NCI-H226 (cell line): ENCODE results near the gene LPP.

Source experiments
- DNase-seq: peaks from one replicate; pipeline ENCODE4 v3.0.0-alpha.2; 2015

Gene LPP

DNA sequence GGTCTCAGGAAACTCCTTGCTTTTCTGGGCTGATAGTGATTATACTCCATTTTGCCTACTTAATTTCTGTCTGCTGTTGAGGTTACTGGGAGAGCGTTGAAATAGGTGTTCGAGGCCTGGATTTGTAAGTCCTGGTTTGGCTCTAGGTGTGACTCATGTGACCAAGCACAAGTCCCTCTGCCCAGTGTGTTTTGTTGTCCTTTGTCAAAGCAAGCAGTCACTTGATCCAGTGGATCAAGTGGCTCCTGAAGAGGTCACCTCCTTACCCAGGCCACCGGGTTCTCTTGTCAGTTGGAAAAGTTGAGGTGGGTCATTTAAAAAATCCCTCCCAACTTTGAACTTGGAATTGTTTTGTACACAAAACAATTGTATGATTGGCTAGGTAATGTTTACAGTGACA lies 70.0 kb downstream of the LPP start:
- DNase-seq: no peak

DNA sequence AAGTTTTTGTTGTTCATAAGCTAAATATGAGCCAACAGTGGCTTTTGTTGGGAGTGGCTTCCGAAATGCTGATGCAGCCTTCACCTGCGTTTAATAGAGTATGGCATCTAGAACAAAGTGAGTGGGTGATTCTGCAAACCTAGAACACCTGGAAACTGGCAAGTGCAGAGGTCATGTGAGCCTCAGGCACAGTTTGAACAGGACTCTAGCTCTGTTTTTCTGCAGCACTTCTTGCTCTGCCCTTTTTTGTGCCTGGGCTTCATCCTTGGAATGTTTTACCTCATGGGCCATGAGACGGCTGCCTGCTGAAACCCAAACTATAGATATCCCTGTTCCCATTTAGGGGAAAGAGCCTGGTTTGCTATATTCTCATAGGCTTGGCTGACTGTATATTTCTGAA lies 73.5 kb downstream of the LPP start:
- no peak for DNase-seq

DNA sequence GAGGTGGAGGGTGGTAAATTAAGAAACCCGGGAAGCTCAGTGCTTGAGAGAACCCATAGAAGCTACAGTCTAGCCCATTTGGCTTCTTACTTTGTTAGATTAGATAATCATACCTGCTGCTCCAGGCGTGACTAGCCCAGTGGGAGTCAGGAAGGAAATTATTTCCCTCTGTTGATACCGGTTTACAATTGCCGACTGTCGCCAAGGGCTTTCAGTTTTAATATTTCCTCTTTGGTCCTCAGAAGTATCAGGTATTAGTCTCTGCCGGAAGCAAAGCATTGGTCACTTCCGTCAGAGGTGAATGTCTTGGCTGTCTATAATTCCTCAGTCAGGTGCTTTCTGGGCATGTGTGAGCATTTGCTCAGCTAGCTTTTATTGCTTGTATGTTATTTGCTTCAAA lies 75.2 kb downstream of the LPP start:
- no peak for DNase-seq

DNA sequence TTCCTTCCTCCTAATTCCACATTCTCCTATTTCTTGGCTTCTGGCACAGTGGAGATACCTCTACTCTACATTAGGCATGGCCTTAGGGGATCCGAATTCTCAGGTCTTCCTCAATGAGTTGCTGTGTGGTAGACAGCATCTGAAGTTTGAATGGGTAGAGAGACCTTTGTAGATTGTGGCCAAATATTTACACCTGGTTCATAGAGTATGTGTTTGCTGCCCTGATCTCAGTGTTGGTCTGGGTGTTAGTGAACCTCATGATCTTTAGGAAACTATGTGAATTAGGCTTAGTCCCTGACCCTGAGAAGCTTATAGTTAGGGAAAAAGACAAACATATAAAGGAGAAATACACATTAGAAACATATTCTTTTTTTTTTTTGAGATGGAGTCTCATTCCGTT lies 75.8 kb downstream of the LPP start:
- DNase-seq: no peak

DNA sequence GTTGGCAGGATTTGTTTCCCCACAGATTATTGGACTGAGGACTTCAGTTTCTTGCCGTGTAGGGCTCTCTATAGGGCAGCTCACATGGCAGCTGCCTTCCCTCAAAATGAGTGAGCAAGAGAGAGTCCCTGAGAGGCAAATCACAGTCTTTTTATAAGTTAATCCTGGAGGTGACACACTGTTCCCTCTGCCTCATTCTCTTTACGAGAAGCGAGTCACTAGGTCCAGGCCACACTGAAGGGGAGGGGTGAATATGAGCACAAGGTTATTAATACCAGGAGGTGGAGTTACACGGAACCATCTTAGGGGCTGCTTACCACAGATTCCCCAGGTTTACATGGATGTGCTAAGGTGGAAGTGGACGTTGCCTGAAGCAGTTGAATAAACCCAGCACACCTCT lies 77.0 kb downstream of the LPP start:
- DNase-seq: no peak

DNA sequence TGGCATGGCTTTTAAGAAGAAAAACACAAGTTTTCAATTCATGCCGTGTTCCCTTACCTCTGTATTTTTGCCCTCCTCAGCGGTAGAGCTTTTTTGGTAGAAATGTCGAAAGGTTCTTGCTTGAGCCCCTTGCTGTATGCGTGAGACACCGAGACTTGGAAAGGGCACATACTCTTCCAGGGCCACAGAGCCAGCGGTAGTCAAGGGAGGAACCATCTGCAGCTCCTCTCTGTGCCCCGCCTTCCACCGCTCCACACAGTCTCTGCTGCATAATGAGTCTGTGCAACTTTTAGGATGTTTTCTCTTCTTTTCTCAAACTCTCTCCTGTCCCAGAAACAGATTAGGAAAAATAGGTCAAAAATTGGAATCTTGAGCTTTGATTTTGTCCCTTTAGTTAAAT lies 77.5 kb downstream of the LPP start:
- no peak for DNase-seq

DNA sequence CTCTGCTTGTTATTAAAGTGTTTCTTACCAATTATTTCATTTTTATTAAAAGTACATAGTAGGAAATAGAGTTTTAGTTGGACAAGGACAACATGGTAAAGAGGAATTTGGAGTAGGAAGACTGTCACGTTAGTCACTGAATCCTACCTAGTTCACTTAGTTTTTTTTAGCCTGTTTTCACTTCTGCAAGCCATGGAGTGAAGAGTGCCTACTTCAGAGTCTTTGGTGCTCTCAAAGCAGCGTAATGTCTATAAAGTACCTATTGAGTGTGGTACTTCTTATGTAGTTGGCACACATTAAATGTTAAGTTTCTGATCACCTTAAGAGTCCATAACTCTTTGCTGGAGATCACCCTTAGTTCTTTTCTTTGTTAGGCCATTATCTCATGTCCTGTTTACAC lies 78.7 kb downstream of the LPP start:
- DNase-seq: no peak

DNA sequence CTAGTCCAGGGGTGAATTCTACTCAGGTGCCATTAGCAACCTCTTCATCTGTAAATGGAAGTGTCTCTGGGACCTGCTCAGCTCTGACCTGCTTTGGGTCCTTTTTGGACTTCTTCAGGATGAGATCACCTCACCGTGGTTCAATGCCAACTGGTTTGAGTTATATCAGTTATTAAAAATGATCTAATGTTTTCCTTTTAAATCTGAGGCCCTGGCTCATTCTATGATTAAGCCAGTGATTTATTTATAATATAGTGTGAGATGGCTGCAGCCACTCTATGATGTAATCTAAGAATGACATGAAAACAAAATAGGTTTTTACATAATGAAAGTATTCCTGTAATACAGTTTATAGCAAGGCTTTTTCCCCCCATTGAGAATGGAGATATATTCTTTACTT lies 79.4 kb downstream of the LPP start:
- DNase-seq: peak; percentile 3

DNA sequence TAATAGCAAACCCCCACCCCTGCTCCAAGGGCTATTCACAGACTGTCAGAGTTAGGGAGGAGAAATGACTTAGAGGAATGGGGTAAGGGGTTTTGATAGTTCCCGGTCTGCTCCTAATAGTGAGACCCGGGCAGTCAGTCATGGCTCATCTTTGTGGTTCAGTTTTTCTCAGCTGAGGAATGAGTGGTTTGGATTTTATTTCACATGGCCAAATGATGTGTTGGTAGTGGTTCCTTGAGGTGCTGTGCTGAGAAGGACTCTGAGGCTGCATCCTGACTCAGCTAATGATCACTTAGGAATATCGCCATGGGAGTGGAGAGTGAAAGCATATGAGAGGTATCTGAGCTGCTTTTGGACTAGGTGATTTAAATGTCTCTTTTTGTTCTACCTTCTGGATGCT lies 80.2 kb downstream of the LPP start:
- DNase-seq: no peak

DNA sequence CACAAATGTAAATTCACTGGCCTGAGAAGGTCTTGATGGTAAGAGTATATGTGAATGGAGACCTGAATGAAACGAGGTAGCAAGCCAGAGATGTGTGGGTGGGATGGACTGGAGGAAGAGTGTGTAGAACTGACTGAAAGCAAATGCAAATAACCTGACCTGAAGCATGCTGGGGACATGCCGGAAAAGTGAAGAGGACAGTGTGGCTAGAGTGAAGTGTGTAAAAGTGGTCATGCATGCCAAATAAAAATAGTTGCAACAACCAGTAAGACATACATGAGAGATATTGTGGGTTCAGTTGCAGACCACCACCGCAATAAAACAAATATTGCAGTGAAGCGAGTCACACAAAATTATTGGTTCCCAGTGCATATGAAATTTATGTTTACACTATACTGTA lies 82.3 kb downstream of the LPP start:
- DNase-seq: no peak

DNA sequence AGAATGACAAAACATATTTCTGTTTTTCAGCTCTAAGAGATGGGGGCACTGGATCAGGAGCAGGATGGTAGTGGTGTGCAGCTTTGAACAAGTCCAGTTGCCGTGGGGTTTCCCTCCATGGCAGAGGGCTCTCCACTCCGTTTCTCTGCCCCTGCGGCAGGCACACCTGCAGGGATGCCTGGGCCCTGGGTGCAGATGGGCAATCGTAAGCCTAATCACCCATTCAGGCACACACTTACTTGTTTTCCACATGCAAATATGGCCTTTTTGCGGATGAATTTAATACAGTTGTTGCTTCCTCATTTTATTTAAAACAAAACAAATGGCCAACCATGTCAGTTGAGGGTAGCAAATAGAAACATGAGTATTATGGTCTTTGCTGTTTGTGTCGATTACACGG lies 85.1 kb downstream of the LPP start:
- no peak for DNase-seq

DNA sequence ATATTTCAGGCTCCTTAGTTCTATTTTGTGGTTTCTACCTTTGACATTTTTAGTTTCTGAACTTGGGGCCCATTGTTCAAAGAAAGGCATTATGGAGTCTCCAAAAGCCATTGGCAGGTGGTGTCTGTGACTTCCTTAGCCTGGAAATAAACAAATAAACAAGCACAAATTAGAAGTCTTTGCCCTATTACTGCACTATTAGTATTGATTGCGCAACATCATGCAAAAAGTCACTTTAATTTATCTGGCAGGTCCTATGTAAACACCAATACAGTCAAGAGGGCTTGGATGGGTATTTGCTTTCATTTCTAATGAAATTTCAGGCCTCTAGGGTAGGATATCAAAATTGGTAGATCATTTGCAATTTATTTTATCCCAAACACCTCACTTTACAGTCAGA lies 85.6 kb downstream of the LPP start:
- DNase-seq: no peak

DNA sequence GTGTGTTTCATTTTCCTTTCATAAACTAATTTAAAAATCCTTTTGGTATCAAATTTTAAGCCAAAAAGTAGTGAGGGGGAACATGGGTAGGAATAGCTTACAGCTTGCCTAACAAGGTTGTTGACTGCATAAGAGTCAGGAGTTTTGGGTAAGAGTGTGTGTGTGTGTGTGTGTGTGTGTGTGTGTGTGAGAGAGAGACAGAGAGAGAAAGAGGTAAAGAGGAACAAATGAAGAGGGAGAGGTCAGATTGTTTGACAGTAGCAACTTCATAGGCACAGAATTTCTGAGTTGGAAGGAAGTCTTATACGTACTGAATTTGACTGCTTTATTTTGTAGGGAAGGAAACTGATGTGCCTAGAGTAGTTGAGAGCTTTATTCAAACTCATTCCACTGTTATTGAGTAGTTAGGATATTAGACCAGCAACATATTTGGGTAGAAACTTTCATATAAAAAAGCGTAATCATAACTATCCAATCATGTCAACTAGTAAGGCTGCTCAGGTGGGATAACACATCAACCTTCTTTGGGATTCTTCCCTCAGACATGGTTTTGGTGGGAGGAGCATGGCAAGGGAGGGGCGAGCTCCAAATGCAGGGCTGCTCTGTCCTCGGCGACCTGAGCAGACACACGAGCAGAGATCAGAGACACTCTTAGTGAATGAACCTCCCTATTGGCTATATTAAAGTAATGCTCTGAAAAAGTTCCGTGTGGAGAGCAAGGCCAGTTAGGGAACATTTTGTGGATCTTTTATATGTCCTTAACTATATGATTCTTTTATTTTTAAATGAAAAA lies 86.4 kb downstream of the LPP start:
- DNase-seq: no peak

DNA sequence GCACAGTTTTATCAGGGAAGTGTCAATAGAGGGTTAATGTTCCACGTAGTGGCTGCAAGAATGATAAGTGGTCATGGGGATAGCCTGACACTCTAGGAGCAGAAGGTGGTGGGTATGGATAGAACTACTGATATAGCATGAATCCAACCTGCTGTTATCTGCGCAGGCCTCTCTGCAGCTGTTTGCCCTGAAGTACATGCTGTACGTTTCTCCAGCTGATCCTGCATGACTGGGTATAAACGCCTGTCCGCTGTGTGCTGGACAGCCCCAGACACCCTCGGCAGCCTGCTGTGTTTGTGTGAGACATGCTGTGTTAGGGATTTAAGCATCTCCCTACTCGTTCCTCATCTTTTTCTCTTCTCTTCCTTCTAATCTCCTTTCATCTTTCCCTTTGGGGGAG lies 87.1 kb downstream of the LPP start:
- no peak for DNase-seq

DNA sequence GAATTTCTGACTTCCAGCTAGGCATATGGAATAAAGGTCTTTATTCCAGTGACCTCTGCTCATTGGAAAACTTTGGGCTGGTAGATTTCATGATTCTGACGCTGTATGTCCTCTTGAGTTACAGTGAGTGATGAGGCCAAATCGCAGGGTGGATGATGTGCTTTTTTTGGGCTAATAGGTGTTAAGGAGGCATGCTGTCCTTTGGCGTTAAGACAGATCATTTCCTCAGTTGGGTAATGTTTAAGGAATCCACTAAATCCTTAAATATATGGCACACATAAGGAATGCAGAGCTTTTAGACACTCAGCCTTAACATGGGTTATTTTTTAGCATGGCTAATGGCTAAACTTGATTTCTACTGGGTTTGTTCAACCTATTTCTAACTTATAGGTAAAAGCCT lies 87.9 kb downstream of the LPP start:
- DNase-seq: no peak

DNA sequence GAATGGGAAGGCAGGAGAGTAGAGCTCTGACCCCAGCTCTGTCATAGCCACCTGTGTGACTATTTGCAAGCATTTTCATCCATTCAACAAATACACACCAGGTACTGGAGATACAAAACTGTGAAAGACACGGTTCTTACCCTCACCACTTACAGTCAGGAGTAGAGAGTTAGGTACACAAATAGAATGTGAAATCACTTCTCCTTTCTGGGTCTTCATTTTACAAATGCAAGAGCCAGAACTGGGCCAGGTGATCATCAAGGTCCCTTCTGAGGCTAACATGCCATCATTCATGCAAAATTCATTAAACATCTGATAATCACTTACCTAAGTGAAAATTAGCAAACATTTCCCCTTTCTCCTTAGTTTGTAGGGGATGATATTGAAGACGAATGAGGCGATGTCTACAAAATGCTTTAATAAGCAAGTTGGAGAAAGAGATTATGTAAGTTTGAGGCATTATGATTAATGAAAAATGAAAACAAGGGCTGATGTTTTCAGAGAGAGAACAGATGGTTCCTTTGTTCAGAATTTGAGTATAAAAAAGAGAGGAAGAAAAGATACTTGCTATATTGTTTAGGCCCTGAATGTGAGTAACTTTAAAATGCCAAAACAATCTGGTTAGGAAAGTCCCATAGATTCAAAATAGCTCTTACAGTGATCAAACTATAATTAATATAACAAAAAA lies 88.6 kb downstream of the LPP start:
- DNase-seq: no peak

DNA sequence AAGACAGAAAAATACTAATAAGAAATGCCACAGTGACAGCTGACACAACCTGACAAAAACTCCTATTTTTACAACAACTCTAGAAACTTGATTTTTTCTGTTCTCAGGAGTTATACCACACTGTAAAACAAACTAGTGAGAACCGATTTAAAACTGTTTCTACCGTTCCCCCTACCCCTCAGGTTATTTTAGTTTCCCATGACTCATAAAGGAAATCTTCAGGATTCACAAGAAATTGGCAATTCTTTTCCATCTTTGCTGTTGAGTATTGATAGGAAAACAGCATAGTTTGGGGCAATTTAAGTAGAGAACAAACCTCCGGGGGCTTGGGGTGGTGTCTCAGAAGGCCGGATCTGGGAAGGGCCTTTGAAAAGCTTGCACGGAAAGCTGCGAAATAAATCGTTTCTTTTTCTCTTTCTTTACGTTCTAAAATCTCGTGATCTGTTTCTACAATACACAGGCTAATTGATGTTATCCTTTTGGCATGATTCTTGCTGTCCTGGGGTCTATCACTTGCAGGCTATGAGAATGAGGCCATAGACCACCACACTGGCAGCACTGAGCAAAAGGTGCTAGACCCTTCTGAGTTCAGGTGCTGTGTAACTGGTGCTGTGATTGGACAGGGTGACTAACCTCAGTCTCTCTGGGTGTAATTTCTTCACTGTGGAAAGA lies 89.3 kb downstream of the LPP start:
- DNase-seq: no peak

DNA sequence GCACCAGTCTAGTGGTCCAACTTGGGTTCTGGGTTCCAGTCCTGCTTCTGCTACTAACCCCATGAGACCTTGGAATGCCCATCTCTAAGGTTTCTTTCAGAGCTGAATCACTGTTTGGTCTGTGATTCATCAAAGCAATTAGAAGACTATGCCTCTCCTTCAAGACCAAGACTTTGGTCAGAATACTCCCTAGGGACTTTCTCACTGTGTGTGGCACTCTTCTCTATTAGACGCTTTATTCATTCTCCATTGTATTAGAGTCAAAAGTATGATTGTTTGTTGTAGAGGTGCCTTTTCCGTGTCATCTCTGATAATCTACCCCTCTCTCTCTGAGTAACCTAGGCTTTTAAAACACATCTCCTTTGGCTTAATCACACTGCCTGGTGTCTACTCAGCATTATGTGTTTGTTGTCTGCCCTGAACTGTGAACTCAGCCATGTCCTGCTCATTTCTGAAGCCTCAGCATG lies 90.5 kb downstream of the LPP start:
- DNase-seq: peak; percentile 20

DNA sequence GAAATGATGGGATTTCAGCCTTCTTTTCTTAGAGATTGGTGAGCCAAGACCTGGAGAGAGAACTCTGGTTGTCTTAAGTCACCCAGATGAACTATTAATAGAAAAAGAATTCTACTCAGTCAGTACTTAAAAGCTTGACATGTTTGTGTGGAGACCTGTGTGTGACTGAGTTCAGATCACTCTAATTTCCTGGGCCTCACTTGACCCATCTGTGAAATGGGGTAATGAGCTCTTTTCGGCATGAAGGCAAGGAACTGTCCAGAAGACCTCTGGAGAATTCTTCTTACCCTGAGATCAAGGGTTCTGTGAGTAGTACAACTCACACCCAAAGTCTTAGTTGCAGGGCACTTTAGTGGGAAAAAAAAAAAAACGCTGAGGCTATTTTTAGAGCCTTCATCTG lies 92.9 kb downstream of the LPP start:
- DNase-seq: no peak

DNA sequence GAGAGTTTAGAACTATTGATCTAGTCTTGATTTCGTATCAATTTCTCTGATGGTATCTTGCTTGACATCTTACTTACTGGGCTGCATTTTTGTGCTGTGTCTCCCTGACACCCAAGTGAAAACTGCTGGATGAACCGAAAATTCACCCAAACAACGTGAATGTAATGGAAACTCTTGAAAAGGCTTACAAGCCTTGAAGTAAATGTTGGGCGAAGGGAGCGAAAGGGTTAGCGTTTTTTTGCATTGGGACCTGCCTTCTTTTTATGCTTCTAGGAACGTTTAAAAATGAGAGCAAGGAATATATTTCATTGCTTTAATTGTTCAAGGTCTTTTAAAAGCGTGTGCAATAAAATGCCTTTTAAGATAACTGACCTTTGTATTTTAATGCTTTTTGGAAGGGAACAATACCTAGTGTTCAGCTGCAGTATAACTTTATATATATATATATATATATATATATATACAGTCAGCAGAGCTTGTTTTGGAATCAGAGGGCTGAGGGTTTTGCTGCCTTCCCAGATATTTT lies 94.1 kb downstream of the LPP start:
- no peak for DNase-seq

DNA sequence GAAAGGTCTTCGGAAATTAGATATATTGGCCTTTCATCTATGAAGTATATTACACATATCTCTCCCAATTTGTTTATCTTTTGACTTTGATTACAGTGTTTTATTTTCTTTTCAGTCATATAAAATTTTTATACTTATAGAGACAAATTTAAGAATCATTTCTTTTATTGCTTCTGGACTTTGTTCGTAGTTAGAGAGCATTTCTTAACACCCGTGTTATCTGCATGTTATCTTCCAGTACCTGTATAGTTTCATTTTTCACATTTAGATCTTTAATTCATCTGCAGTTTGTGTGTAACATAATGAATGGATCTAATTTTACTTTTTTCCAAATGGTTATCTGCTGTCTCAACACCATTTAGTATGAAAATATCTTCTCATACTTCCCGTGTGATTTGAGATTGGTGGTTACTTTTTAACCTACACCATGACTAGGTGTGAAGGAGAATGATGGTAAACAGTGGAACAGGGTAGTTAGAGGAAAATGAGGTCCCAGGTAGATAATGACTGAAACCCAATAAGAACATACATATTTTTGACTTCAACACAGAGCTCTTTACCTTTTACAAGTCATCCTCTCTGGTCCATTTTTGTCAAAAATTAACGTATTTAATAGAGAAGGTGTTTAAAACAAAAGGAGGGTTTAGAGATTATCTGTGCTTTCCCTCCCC lies 99.3 kb downstream of the LPP start:
- no peak for DNase-seq

DNA sequence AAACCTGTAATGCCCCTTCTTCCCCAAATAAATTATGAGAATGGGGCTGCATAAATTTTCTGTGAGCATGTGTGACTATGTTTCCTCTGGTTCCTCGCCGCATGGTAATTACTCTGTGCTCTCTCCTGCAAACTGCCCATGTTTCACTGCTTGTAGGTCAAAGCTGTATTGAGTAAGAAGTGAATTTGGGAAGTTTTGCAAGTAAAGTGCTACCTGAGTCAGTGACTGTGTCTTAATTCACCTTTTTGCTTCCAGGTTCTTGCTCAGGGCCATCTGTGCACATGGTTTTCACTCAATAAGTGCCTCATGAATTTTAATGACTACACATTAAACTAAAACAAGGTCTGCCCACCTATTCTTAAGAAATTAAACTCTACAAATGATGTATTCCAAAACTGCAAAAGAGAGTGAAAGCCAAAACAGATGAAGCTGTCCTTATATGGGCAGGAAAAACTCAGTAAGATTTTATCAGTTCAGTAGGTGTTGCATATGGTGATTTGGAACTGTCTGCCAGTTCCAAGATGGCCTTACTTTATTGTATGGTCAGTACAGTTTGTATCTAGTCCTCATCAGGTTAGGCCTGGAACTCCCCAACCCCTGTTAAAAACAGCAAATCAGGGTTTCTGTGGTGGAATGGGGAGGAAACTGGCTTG lies 100.0 kb downstream of the LPP start:
- DNase-seq: no peak
